Activated T-cell treated with anti-CD3 and anti-CD28 coated beads for 1 hour (primary cell): ENCODE measurements around the gene HSD17B13.
A peak's percentile ranks its signal among the peaks of the same experiment; 100 is the strongest.
"Not testable (repeated sequence)": the region's sequence is repeated elsewhere in the genome, so short reads cannot be mapped to it uniquely, and the experiment has no call there.

Experiments
- DNase-seq: peaks from one replicate; pipeline ENCODE4 v3.0.0-alpha.2; 2020; ENCODE audit warnings: low read depth

HSD17B13 gene

DNA sequence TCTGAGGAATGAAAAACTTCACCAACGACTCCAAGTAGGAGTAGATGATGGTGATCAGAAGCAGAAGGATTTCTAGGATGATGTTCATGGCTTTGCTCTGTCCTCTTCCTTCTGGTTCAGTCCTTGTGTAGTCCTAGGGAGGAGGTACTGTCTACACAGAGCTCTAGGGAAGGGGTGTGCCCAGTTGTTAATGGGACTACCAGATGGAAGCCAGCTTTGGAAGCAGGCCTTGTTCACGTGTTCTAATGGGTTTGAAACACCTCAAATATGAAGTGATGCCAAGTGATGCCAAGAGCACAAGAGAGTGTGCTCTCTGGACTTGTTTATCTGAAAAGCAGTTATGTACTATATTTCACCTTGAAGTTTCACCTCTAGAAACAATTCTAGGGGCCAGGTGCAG lies at the start of gene HSD17B13:
Gene HSD17B13, minus strand, starts transcription at position 129 of the 400 bp plus-strand sequence. Its CDS starts 41 bp downstream, at position 88.
- DNase-seq = no peak

DNA sequence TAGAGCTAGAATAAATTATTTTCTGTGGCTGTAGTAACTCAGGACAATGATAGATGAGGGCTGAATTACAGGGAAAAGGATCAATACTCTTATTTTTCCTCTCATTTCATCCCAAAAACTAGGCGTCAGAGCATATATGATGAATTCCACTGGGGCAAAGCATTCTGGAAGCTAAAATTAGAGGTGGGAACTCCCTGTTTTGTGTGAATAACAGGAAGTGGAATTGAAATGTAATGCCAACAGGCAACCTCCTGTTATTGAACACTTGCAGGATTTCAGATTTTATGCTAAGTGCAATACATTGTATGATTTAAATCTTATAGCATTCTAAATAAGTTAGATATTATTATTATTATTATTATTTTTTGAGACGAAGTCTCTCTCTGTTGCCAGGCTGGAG lies 47.4 kb upstream of the HSD17B13 start:
- DNase-seq = no peak

GRCh38 chr4:87366521-87367162 lies 44.0 kb upstream of the HSD17B13 start:
- DNase-seq = no peak

DNA sequence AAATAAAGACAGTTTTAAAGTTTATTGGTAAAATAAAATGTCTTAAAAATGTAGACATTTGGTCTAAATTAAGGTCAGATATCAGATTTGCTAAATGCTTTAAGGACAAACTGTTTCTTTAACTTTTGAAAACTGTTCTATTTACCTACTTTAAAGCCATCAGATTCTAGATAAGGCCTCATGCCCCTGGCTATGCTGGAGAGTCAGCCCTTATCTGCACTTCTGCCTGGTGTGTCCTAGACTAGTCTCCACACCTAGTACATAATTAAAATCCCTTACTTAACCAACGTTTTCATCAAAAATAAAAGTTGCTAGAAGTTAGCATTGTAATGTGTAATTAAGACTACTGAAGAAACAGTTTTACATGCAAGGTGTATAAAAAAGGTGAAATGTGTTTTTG lies 42.7 kb upstream of the HSD17B13 start:
- DNase-seq = no peak

GRCh38 chr4:87363552-87363951 lies 40.9 kb upstream of the HSD17B13 start:
- no peak for DNase-seq

- DNase-seq = no peak
Measured at GRCh38 chr4:87360338-87360935, 37.8 kb upstream of the HSD17B13 start.

DNA sequence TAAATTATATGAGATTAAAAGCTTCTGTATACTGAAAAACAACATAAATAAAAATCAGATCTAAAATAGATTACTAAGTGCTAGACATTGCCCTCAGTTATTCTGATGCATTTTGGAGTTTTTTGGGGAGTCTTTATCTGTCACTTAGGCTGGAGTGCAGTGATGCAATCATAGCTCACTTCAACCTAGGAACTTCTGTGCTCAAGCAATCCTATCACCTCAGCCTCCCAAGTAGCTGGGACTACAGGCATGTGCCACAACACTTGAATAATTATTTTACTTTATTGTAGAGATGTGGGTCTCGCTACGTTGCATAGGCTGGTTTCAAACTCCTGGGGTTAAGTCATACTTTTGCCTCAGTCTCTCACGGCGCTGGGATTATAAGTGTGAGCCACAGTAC lies 36.6 kb upstream of the HSD17B13 start:
- DNase-seq = no peak

DNA sequence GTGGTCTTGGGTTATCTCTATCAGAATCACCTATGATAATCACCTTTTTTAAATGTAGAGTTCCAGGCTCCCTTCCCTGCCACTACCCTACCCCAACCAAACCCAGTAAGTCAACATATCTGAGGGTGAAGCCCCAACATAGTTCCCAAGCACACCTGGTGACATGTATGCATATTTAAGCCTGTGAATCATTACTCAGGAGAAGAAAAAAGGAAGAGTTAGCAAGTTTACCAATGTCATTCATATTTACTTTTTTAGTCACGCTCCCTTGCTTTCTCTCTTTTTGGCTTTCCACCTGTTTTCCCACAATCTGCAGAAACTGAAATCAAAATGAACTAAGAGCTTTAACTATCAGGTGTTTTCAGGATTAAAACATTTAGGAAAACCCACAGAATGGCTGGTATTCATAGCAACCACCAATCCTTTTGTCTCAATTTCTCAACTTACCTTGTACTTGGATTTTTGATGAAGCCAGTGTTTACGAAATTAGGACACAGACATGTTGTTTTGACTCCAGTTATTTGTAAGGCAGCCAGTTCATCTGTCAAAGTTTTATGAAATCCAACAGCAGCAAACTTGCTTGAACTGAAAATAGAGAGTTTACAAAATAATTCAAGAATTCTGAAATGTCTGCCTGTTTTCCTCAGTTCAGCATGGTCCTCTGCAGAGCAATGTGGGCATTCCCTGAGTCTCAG lies 34.3 kb upstream of the HSD17B13 start:
- DNase-seq = no peak

DNA sequence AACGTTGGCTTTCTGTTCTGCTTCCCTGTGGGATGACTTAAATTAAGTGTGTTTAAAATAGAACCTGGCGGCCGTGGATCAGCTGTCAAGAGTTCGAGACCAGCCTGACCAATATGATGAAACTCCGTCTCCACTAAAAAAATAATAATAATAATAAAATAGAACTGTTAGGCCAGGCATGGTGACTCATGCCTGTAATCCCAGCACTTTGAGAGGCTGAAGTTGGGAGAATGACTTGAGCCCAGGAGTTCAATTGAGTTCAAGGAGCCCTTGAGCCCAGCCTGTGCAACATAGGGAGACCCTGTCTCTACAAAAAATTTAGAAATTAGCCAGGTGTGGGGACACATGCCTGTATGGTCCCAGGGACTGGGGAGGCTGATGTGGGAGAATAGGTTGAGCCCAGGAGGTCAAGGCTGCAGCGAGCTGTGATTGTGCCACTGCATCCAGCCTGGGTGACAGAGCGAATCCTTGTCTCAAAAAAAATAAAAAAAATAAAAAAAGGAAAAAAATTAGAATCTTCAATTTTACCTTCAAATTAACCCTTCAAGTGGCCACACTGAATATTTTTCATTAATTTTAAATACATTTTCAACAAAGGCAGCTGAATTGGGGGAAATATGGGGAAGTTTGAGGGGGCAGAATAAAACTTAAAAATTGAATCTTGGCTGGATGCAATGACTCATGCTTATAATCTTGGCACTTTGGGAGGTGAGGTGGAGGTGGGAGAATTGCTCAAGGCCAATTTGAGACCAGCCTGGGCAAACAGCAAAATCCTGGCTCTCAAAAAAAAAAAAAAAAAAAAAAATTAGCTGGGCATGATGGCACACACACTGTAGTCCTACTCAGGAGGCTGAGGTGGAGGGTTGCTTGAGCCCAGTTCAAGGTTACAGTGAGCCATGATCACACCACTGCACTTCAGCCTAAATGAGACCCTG lies 31.8 kb upstream of the HSD17B13 start:
- no peak for DNase-seq

GRCh38 chr4:87353592-87353991 lies 30.9 kb upstream of the HSD17B13 start:
- peak; percentile 18 for DNase-seq

DNA sequence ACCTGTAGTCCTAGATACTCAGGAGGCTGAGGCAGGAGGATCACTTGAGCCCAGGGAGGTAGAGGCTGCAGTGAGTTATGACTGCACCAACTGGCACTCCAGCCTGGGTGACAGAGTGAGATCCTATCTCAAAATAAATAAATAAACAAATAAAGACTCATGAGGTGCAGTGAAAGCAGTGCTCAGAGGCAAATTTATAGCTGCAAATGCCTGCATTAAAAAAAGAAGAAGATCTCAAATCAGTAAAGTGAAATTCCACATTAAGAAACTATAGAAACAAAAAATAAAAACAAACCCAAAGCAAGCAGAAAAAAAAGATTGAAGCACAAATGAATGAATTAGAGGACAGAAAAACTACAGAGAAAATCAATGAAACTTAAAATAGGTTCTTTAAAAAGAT lies 22.5 kb upstream of the HSD17B13 start:
- no peak for DNase-seq

GRCh38 chr4:87342872-87343271 lies 20.2 kb upstream of the HSD17B13 start:
- DNase-seq = no peak

GRCh38 chr4:87341954-87342635 lies 19.4 kb upstream of the HSD17B13 start:
- not testable (repeated sequence) for DNase-seq

GRCh38 chr4:87339440-87339839 lies 16.8 kb upstream of the HSD17B13 start:
- no peak for DNase-seq

DNA sequence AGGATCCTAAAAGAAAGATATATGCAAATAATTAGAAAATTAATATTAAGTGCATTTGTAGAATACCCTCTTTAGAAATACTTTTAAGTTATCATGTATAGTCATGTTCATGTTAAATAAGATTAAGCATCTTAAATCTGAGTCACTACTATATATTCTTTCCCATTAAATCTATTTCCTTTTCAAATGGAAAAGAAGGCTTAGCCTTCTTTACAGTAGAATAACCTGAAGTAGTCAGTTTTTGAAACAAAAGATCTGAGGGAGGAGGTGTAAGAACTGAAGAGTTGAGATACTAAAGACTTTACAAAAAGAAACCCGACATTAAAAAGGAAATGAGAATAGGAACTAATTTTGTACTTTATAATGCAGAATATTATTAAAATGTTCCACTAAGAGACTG lies 14.7 kb upstream of the HSD17B13 start:
- DNase-seq = no peak

DNA sequence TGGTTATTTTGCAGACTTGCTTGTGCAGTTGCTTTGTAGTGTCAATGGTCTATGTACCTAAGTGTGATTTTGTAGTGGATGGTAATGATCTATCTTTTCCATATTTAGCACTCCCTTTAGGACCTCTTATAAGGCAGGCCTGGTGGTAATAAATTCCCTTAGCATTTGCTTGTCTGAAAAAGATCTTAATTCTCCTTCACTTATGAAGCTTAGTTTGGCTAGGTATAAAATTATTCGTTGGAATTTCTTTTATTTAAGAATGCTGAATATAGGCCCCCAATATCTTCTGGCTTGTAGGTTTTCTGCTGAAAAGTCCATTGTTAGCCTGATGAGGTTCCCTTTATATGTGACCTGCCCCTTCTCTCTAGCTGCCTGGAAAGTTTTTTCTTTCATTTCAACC lies 10.6 kb upstream of the HSD17B13 start:
- DNase-seq = no peak

DNA sequence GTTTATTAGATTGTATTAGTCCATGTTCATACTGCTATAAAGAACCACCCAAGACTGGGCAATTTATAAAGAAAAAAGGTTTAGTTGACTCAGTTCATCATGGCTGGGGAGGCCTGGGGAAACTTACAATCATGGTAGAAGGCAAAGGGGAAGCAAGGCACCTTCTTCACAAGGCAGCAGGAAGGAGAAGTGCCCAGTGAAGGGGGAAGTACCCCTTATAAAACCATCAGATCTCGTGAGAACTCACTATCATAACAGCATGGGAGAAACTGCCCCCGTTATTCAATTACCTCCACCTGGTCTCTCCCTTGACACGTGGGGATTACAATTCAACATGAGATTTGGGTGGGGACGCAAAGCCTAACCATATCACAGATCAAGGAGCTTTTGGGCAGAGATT lies 8.1 kb upstream of the HSD17B13 start:
- no peak for DNase-seq

DNA sequence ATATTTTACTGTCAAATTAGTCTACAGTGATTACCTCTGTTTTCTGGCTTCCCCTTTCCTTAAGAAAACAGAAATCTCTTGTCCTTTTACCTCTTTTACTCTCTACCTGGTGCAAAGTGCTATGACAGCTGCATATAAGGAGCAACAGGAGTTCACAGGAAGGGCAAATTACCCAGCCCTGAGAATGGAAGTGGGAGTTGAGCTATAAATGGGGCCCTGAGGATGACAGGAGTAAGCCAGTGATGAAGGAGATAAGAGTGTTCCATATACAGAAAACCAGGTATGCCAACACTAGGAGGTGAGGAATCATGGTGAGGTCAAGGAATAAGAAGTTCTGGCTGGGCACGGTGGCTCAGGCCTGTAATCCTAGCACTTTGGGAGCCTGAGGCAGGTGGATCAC lies 4.5 kb upstream of the HSD17B13 start:
- DNase-seq = no peak

- DNase-seq = no peak
Measured at GRCh38 chr4:87326460-87326859, 3.8 kb upstream of the HSD17B13 start.

DNA sequence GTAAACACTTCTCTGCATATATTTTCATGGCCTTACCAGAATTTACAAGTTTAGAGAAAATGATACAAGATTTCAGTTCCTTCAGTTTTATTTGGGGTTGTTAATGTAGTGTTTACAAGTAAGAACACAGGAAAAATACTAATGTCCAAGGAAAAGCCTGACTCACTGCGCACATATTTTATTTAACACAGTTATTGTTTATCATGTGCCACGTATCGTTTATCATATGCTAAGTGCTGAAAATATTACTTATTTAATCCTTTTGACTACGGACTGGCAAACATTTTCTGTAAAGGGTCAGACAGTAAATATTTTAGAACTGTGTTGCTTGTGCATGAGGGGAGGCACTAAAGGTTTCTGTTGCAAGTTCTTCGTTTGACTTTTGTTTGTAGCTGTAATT lies 794 bp downstream of the HSD17B13 start:
- DNase-seq = no peak

DNA sequence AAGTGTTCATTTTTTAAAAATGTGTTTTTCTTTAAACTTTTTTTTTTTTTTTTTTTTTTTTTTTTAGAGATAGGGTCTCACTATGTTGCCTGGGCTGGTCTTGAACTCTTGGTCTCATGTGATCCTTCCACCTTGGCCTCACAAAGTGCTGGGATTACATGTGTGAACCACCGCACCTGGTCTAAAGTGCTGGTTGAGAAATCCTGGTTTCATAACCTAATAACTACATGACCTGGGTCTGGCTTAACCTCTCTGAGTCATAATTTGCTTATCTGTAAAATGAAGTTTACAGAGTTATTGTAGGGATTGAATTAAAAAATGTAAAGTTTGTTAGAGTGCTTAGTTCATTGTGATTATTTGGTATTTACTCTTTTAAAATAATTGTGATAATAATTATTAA lies 5.2 kb downstream of the HSD17B13 start:
- DNase-seq = no peak

DNA sequence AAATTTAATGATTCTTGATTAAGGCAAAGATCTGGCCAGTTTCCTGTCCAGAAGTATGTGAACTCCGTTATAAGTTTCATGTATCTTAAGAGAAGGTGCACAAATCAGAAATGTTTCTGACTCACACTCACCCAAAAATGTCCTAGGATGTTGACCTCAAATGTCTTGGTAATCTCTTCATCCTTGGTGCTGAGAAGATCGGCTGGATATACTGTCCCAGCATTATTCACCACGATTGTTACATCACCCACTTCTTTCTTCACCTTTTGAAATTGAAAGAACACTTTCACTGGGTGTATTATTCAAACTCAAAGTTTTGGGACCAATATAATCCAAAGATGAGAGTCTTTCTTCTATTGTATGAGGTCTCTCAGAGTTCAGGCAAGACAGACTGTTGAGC lies 5.7 kb downstream of the HSD17B13 start:
- DNase-seq = no peak
